Choroid plexus epithelial cell (primary cell): ENCODE measurements around the gene CPA5.
A peak's percentile ranks its signal among the peaks of the same experiment; 100 is the strongest.

ENCODE experiments used
- DNase-seq: peaks from one replicate; pipeline ENCODE4 v3.0.0-alpha.2; 2010; ENCODE audit warnings: low read depth
- H3K4me3 ChIP-seq: 2 replicates; pipeline ENCODE4 v1.5.1; 2011; ENCODE audit warnings: low read depth, mild to moderate bottlenecking, control low read depth, low read length, moderate library complexity
- CTCF ChIP-seq: conservative IDR thresholded peaks from 2 replicates; pipeline ENCODE4 v1.5.1; 2011; ENCODE audit warnings: low read depth, mild to moderate bottlenecking, control low read depth, inconsistent platforms, low read length, moderate library complexity

Gene CPA5

DNA sequence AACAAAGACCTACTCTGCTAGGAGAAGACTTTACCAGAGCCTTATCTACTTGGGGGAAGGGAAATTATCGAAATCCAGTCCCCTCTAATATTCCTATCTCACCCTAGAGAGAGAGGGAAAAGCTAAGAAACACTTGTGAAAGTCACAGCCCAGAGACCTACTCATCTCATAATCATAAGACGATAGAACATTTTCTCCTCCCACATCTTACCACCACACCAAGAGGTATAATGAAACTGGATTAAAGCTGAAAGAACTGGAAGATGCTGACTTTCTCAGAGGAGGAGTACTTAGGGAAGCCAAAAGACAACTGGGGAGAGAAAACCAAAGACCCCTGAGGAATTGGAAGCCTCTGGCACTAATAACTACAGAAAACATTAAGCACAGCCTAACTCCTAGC, 10.8 kb upstream of the CPA5 start:
- no peak for DNase-seq
- TF ChIP-seq CTCF: no peak
- H3K4me3 ChIP-seq: no peak overlapping the region

DNA sequence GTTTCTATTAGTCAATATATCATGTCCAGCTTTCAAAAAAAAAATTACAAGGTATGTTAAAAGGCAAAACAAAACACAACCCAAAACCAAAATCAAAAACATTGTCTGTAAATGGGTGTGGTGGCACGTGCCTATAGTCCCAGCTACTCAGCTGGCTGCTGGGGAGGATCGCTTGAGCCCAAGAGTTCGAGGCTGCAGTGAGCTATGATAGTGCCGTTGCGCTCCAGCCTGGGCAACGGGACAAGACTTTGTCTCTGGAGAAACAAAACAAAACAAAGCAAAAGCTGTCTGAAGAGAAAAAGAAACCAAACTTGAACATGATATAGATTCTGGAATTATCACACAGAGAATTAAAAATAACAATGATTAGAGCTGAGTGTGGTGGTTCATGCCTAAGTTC, 10.3 kb upstream of the CPA5 start:
- no peak for TF ChIP-seq CTCF
- no peak overlapping the region for H3K4me3 ChIP-seq
- DNase-seq: peak; percentile 56

- no peak for DNase-seq
- H3K4me3 ChIP-seq: no peak overlapping the region
- no peak for TF ChIP-seq CTCF
These were observed 7.1 kb upstream of the CPA5 start for GRCh38 chr7:130337410-130337971.

DNA sequence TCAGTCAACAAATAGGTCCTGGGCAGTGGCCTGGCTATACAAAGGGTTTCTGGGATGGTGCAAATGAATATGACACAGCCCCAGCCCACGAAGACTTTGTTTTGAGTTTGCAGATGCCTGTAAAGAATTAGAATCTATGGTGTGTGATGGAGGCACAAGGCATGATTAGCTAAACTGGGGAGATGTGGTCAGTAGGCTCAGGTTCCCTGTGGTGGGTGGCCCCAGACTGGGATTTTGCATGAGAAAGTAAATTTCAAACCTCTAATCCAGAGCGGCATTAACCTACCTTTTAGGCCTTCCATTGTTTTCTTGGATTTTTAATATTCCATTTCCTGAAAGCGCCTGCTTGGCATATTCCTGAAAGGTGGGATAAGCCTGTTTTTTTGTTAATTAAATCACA, 6.4 kb upstream of the CPA5 start:
- H3K4me3 ChIP-seq: no peak overlapping the region
- no peak for TF ChIP-seq CTCF
- DNase-seq: no peak

DNA sequence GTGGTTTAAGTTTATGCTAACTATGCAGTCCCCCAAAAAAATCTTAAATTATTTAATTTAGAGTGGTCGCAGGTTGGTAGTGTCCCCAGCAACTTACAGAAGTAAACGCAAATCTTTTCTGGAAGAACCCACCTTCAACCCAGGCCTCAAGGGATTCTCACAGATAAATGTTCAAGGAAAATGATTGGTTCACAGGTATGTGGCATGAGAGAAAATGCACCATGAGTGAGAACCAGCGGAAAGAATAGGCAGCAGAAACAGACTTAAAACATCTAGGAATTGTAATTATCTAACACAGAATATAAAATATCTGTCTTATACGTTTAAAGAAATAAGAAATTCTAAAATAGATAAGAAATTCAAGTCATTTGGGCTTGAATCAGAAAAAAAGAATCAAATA, 2.7 kb upstream of the CPA5 start:
- no peak overlapping the region for H3K4me3 ChIP-seq
- no peak for TF ChIP-seq CTCF
- DNase-seq: no peak

DNA sequence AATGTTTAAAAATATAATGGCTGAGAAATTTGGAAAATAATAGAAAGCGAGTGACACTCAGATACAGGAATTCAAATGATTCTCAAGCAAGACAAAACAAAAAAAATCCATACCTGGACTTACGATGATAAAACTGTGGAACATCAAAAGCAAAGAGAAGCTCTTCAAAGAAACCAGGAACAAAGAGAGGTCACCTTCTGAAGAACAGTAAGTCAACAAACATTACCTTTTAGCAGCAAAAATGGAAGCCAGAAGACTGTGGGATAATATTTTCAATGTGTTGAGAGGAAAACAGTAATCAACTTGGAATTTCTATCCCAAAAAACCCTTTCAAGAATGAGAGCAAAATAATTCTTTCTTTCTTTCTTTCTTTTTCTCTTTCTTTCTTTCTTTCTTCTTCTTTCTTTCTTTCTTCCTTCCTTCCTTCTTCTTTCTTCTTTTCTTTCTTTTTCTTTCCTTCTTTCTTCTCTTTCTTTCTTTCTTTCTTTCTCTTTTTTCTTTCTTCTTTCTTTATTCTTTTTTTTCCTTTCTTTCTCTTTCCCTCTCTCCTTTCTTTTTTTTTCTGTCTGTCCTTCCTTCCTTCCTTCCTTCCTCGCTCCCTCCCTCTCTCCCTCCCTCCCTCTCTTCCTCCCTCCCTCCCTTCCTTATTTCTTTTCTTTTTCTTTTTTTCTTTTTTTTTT, 1.8 kb upstream of the CPA5 start:
- no peak for DNase-seq
- TF ChIP-seq CTCF: no peak
- no peak overlapping the region for H3K4me3 ChIP-seq

GRCh38 chr7:130345136-130345535, 520 bp downstream of the CPA5 start:
- peak; percentile 40 for DNase-seq
- no peak for TF ChIP-seq CTCF
- peak overlapping the region; percentile 6 for H3K4me3 ChIP-seq
